ENCODE results near the gene GEMIN7.
A peak's percentile ranks its signal among the peaks of the same experiment; 100 is the strongest.
"Not testable (repeated sequence)": the region's sequence is repeated elsewhere in the genome, so short reads cannot be mapped to it uniquely, and the experiment has no call there.

Gene GEMIN7

GRCh38 chr19:45091031-45091923 is 12.2 kb downstream of the GEMIN7 start:
- DNase-seq: no peak

- peak; percentile 89 for DNase-seq
Observed at GRCh38 chr19:45092747-45093678, 14.0 kb downstream of the GEMIN7 start, which contains the start of gene PPP1R37. TSS of gene PPP1R37 (plus strand) at chr19:45093179. CDS start at chr19:45093326, 147 bp downstream.

DNA sequence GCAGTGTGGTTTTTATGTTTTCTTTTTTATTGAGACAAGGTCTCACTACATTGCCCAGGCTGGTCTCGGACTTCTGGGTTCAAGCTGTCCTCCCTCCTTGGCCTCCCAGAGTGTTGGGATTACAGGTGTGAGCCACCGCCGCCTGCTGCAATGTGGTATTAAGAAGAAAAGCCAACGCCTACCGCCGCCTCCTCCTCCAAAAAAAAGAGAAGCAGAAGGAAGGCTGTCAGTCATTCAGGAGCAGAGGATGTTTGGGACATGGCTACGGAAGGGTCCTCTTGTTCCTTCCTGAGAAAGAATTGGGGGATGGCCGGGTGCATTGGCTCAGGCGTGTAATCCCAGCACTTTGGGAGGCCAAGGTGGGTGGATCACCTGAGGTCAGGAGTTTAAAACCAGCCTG is 15.1 kb downstream of the GEMIN7 start:
- no peak for DNase-seq

DNA sequence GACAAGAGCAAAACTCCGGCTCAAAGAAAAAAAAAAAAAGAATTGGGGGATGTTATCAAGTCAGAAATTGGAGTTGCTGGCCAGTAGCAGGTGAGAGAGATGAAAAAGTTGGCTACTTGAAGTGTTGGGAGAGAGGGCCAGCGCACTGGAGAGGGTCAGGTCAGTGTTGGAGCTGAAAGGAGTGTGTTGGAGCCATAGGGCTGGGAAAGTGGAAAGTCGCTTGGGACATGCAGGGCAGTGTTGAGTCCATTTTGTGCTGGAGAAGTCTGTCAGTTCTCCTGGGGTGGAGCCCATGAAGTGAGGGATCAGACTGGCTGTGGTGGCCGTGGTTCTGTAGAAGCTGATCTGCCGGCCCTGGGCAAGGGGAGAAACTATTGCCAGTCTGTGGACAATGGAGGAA is 15.6 kb downstream of the GEMIN7 start:
- no peak for DNase-seq

GRCh38 chr19:45095496-45096413 is 16.7 kb downstream of the GEMIN7 start:
- DNase-seq: no peak

DNA sequence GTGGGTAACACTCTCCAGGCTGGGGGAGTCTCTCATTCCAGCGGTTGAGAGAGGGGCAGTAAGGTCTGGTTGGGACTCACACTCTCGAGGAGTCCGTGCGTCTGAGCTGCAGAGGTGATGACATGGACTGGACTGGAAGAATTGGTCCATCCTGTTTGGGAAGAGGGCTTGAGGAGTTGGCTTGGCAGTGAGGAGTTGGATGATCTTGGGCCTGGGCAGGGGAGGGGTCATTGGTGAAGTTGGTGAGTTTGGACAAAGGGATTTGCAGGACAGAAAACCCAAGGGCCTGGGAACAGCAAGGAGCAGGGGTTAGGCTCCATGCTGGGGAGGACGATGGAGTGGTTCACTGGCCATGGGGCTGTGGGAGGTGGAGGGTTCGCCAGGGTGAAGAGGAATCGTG is 17.6 kb downstream of the GEMIN7 start:
- DNase-seq: no peak

DNA sequence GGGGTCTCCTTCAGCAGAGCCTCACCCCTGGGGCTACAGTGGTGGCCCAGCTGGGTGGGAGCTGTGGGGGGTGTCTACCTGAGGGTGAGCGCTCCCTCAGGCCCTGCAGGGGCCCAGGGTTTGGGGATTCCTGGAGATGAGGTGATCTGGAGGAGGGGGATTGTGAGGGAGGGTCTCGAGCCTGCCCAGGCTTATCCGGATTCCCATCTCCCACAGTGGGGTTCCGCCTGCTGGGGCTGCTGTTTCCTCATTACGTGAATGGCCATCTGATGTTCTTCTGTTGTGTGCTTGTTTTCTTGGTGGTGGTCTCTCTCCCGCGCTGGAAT is 18.4 kb downstream of the GEMIN7 start:
- no peak for DNase-seq

DNA sequence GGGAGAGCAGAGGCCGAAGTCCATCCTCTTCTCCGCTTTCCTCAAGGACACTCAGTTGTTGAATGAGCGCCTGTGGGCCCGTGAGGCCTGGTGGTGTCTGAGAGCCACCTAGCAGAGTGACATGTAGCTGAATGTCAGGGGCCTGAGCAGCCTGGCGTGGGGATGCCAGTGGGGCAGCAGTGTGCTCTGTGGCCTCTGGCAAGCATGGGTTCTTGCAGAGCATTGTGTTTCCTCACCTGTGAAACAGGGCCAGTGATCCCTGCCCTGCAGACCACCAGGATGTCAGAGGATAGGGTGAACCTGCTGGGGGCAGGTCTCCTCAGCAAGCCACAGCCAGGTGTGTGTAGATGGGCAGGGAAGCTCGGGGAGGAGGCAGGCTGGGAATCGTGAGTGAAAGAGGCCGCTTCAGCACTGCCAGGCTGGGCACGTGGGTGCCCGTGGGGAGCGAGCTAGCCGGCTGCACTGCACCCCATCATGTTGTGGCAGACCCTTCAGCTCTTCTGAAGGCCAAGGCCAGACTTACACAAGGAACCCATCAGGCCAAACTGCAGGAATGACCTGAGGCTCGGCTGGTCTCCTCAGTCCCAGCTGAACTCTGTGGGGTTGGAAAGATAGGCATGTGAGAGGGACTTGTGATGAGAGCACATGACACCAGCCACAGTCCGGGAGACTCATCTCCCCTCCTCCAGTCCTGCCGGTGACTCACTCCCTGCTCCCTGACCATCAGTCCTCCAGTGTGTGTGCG is 18.9 kb downstream of the GEMIN7 start:
- no peak for DNase-seq

GRCh38 chr19:45098521-45099466 is 19.7 kb downstream of the GEMIN7 start:
- DNase-seq: peak; percentile 43

DNA sequence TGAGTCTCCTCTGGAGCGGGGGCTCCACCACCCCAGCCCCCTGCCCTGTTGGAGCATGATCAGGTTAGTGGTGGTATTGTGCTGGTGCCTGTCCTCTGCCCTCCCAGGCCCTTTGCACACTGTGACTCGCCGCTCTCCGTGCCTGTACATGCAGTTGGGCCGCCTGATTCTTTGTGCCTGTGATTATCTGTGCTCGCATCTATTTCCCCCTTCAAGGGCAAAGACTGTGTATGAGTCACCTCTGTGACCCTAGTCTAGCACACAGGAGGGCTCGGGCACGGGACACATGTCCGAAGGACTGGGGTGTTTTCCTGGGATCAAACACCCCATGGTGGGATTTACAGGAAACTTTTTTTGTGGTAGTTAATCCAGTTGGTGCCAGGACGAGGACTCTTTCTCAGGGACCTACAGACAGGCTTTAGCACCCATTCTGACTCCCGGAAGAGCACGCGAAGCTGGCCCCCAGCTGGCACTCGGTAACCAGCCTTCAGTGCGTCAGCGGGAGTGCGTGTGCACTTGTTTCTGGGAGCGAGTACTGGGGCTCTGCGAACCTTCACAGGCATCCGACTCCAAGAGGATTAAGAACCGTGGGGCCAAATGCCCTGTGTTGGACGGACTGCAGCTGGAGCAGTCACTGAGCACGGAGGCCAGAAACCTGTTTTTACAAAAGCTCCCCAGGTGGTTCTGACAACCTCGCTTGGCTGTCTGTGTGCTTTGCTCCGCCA is 20.6 kb downstream of the GEMIN7 start:
- DNase-seq: no peak

DNA sequence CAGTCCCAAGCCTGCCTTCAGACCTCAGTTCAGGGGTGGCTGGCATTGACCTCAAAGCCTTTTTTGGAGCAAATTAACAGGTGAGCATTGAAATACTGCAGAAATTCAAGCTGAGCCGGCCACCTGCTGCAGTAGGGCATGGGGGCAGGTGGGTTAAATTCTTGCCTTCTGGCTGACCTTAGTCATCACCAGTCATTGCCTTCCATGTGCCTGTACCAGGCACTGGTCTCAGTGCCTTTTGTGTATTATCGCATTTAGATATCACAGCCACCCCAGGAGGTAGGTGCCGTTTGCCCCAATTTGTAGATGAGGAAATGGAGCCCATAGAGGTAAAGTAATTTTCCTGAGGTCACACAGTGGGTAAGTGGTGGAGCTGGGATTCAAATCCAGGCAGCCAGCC is 21.1 kb downstream of the GEMIN7 start:
- no peak for DNase-seq

DNA sequence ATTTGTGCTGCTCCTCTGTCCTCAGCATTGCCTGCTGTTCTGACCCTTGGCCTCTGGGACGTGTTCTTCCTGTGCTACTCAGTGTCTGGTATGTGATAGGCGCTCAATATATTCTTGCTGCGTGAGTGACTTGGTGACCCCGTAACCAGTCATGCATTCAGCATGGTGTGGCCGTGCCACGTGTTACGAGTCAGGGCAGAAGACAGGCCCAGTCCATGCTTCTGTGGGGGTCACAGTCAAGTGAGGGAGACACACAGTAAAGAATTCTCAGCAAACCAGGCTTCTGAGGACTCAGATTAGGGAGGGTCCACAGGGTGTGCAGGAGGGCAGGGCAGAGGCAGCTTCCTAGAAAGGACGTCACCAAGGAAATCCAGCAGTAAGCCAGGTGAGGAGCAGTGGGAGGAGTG is 21.8 kb downstream of the GEMIN7 start:
- DNase-seq: no peak

DNA sequence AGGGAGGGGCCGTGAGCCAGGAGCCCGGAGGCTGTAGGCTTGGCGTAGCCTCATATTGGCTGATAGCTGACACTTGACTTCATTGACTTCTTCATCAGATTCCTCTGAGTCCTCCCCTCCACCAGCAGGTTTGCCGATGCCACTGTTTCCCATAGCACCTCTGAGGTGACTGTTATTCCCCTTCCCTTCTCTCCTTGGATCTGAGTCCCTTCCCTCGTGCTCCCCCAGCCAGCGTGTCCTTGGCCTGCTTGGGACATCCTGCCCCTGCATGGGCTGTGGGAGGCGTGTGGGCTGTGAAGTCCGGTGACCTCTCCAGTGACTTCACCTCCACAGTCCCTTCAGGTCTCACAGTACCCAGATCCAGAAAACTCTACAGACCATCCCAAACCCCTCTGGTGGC is 22.7 kb downstream of the GEMIN7 start:
- no peak for DNase-seq

GRCh38 chr19:45102481-45102880 is 23.4 kb downstream of the GEMIN7 start:
- no peak for DNase-seq

- peak; percentile 26 for DNase-seq
Observed at GRCh38 chr19:45103156-45103507, 24.1 kb downstream of the GEMIN7 start.

- DNase-seq: no peak
Observed at GRCh38 chr19:45103508-45104319, 24.7 kb downstream of the GEMIN7 start.

DNA sequence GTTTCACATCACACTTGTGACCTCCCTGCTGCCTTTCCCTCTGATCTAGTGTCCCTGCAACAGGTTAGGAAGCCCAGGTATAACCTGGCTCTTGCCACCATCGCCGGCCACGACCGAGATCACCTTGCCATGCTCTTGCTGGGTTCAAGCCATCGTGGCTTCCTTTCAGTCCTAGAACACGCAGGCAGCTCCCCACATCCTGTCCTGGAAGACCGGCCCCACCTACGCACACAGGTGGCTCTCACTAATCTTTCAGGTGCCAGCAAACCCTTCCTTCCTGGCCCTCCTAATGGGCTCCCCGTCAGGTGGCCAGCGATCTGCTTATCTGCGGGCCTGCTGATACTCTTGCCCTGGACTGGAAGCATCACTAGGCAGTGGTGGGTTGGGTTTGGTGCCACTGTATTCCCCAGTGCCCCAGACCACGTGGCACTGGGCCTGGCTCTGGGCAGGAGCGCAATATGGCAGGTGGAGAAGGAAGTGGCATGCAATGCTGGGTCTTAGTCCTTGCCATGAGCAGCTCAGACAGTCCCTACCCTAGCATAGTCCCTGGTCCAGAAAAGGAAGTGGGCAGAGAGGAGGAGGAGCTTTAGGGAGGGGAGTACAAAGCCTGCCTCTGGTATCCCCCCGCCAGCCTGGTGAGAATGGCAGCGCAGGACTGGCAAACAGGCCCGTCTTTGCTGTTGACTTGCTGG is 25.7 kb downstream of the GEMIN7 start:
- DNase-seq: no peak

GRCh38 chr19:45106363-45106762 is 27.3 kb downstream of the GEMIN7 start:
- DNase-seq: not testable (repeated sequence)

Measured in NCI-H1694 treated with DMSO at 0.1 percent for 48 hours (cell line).